Activated naive CD8-positive, alpha-beta T cell treated with anti-CD3 and anti-CD28 coated beads, Interleukin-2, amount 10 ng/mL, durations not matched to agents 7 days and 5 days (primary cell): ENCODE measurements around the gene TMEM203. TPM values are rescaled to one million over a fixed set of nuclear protein-coding genes. Genes with fewer than 3 reads are reported as not detected.

ENCODE experiments used
- ATAC-seq: fragments of 150-1000 bp; cut with Tn5 transposase; one replicate; pipeline ENCODE4 v1.10.0; 2021; ENCODE audit warnings: low read depth, moderate library complexity
- POLR2A ChIA-PET: fragments of 350-600 bp; sonication (Branson Sonifier 250); formaldehyde crosslinking; loops from one replicate; lab custom pipeline; 2021; ENCODE audit warnings: antibody characterized with exemption; lab: Charles Lee
- DNase-seq: peaks from one replicate; pipeline ENCODE4 v3.0.0; 2021
- H3K27ac Mint-ChIP-seq: one replicate; pipeline ENCODE4 v1.8.0; 2022; ENCODE audit warnings: mild to moderate bottlenecking, mixed read lengths
- H3K27me3 Mint-ChIP-seq: one replicate; pipeline ENCODE4 v1.8.0; 2022; ENCODE audit warnings: mild to moderate bottlenecking, moderate library complexity, mixed read lengths
- H3K36me3 Mint-ChIP-seq: one replicate; pipeline ENCODE4 v1.8.0; 2021; ENCODE audit warnings: mild to moderate bottlenecking, mixed read lengths
- H3K4me1 Mint-ChIP-seq: one replicate; pipeline ENCODE4 v1.8.0; 2021; ENCODE audit warnings: mixed read lengths
- H3K4me3 Mint-ChIP-seq: one replicate; pipeline ENCODE4 v1.8.0; 2022; ENCODE audit warnings: mild to moderate bottlenecking, moderate library complexity, mixed read lengths
- H3K9me3 Mint-ChIP-seq: one replicate; pipeline ENCODE4 v1.8.0; 2021; ENCODE audit warnings: mixed read lengths
- total RNA-seq, 2 experiments: library from RNA; stranded (reverse); gene quantifications; one replicate each; pipeline ENCODE4 v1.2.3, GENCODE V29; 2021

TMEM203 gene
- total RNA-seq, 2 experiments from 2014 or later = 37.4 to 39.4 TPM

DNA sequence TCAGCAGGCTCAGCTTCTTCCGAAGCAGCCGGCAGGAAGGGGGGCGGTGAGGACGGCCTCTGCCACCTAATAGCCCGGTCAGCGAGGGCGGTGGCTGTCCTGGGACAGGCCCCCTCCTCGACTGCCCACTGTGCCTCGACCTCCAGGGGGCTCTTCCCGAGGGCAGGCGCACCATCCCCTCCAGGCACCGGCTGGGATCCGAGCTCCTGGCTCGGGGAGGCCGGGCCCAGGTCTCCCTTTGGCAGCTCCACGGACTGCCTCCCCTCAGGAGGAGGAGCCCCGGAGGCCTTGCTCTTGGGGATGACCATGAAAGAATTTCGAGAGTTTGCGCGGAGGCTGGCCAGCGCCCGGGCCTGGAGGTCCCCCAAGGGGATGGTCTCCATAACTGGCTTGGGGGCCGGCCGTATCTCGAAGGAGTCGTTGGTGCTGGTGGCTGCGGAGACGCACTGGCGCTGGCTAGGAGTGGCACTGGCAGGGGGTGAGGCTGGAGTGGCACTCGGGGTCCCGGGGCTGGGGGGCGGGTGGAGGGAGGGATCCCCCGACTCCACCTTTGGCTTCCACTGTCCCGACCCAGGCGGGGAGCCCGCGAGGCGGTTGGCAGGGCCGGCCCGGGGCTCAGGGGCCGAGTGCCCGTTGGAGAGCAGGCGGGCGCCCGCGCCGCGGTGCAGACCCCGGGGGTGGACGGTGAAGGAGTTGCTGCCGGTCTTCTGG is 5.9 kb downstream of the TMEM203 start:
- POLR2A ChIA-PET = interaction anchor here (1.2 kb wide), 1 partner anchor 11 kb away, joined by 10 read pairs; no protein-coding TSS in a partner anchor
- no peak for DNase-seq
- no peaks in the 10 kb centered on the region for H3K9me3 Mint-ChIP-seq
- no peaks in the 10 kb centered on the region for H3K27me3 Mint-ChIP-seq
- H3K27ac Mint-ChIP-seq = peak overlapping the region; percentile 51
- no peak for ATAC-seq
- H3K4me1 Mint-ChIP-seq = peaks cover 18% of the 10 kb centered on the region
- no peaks in the 10 kb centered on the region for H3K36me3 Mint-ChIP-seq
- peak overlapping the region; percentile 78 for H3K4me3 Mint-ChIP-seq

DNA sequence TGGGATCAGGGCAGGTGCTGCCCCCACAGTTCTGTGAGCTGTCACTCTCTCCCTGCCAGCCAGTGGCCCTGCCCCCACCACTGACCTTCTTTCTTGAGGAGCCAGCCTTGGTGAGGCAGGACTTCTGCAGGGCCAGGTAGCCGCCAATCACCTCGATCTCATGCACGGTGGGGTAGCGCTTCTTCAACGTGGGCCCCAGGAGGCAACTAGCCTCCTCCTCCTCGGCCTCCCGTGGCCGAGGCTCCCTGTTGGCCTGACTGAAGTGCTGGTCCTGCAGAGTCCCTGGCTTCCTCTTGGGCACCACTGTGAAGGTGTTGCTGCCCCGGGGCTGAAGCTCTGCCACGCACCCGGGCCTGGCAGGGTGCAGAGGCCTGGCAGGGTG is 6.6 kb downstream of the TMEM203 start:
- POLR2A ChIA-PET = interaction anchor here (0.6 to 1.5 kb wide), 3 partner anchors 10 to 61 kb away, joined by 3 to 10 read pairs (median 4); partner anchors contain the start of gene TUBB4B
- DNase-seq = no peak
- Mint-ChIP-seq H3K4me3 (no peak overlapping the region), H3K27ac (no peak overlapping the region), H3K9me3 (no peaks in the 10 kb centered on the region), H3K36me3 (no peaks in the 10 kb centered on the region), H3K4me1 (peaks cover 12% of the 10 kb centered on the region), H3K27me3 (no peaks in the 10 kb centered on the region)
- no peak for ATAC-seq

DNA sequence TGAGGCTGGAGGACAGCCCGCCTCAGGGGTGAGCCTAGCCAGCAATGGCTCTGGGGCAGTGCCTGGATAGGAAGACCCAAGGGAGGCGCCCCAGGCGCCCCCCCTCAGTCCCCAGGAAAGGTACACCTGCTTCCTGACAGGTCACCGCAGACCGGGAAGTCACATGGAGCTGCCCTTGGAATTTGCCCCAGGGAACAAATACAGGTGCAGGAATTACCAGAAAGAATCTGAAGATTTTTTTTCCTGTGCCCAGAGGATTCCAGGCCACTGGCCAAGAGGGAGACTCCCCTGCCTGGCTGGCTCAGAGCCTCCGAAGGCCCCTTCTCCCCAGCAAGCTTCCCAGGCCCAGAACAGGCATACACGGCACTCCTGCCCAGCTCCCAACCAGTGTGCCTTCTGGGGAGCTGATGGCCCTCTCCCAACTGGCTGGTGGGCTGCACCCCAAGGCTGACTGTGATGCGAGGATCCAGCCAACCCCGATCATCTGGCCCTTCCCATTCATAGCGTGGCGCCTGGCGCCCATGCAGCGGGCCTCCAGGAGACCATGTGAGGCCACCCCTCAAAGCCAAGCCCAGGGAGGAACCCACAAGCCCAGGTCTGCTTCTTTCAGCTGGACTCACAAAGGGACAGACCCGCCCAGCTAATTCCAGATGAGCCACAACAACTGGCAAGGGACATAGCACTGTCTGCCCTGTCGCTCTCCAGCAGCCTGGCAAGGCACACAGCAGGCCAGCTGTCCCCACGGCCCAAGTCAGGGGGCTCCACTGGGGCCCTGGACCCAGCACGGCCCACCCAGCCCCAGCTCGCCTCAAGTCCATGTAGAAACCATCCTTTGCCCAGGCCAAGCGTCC is 7.2 kb downstream of the TMEM203 start:
- H3K27me3 Mint-ChIP-seq = no peaks in the 10 kb centered on the region
- no peak for ATAC-seq

DNA sequence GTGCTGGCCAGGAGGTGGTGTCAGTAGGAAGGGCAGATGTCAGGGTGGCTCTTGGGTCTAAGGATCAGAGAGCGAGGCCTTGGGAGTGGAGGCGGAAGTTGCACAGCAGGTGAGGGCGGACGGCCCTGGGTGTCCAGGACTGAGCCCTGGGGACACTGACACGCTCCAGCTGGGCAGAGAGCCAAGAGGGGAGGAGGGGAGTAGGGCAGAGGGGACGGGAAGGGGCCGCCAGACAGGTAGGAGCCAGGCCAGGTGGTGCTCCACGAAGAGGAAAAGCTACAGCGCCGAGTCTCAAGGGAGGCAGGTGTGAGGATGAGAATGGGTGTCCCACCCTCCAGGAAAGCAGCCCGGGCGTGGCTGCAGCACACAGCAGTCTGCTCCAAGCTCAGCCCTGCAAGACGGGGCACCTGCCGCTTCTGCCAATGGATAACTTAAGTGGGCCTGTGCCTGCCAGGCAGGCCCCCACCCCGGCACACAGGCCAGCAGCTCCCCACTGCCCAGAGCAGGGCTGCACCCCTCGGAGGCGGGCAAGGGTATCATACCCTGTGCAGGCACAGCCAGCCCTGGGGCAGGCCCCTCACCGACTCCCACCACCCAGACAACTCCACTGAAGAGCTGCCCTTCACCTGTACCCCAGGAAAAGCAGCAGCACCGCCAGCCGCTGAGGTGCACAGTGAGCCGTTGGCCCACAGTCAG is 9.8 kb downstream of the TMEM203 start:
- no peak for DNase-seq
- Mint-ChIP-seq H3K4me1 (peaks cover 2% of the 10 kb centered on the region), H3K9me3 (no peaks in the 10 kb centered on the region), H3K27ac (peak overlapping the region; percentile 25), H3K4me3 (no peak overlapping the region), H3K27me3 (no peaks in the 10 kb centered on the region), H3K36me3 (no peaks in the 10 kb centered on the region)
- POLR2A ChIA-PET = interaction anchor here (0.7 to 2.0 kb wide), 3 partner anchors 10 to 58 kb away, joined by 3 to 7 read pairs (median 5); partner anchors contain the start of genes NDOR1, TMEM203 and TUBB4B
- ATAC-seq = no peak

More for the DNA sequence above, 7.2 kb downstream of the TMEM203 start:
- POLR2A ChIA-PET = interaction anchor here (0.6 to 1.5 kb wide), 3 partner anchors 9 to 61 kb away, joined by 3 to 10 read pairs (median 4); partner anchors contain the start of gene TUBB4B
- no peak overlapping the region for H3K27ac Mint-ChIP-seq
- H3K9me3 Mint-ChIP-seq = no peaks in the 10 kb centered on the region
- peaks cover 10% of the 10 kb centered on the region for H3K4me1 Mint-ChIP-seq
- no peaks in the 10 kb centered on the region for H3K36me3 Mint-ChIP-seq
- no peak overlapping the region for H3K4me3 Mint-ChIP-seq
- no peak for DNase-seq

DNA sequence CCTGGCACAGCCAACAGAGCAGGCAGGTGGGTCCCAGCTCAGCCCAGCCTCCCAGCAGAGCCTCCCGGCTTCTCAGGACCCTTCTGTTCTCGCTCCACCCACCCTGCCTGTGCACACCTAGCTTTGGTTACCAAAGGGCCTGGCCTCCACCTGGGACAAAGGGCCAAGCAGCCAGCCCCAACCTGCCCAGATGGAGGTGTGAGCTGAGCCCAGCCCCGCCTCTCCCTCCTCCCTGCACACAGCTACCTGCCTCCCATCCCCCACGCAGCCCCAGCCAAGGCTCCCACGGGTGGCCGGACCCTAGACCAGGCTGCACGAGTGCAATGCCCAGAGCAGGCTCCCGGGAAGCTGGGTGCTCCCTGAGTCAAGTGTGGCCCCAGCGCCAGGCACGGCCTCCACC is 10.5 kb downstream of the TMEM203 start:
- POLR2A ChIA-PET = interaction anchor here (0.7 to 2.0 kb wide), 2 partner anchors 10 to 46 kb away, joined by 5 to 7 read pairs; partner anchors contain the start of genes NDOR1, TMEM203 and TUBB4B
- H3K4me3 Mint-ChIP-seq = no peak overlapping the region

DNA sequence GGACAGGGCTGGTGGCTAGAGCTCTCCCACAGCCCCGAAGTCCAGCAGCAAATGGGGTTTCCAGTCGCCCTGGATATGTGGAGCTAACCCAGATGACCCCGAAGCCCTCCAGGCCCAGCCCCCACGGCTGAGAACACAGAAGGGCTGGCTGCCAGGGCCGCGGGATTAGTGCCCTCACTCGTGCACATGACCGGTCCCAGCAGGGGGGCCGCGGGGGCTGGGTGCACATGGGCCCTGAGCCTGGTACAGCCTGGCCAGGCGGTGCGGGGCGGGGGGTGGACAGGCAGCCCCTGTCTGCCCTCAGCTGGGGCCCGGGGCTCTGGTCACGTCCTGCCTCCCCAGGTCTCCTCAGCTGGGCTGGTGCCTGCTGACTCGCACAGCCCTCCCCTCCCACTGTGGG is 11.1 kb downstream of the TMEM203 start:
- no peak for DNase-seq
- H3K27me3 Mint-ChIP-seq = no peaks in the 10 kb centered on the region
- POLR2A ChIA-PET = interaction anchor here (2.0 kb wide), 1 partner anchor 47 kb away, joined by 7 read pairs; the partner anchor contains the start of gene TUBB4B

More for the DNA sequence above, 10.5 kb downstream of the TMEM203 start:
- Mint-ChIP-seq H3K27ac (no peak overlapping the region), H3K4me1 (peaks cover 2% of the 10 kb centered on the region), H3K9me3 (no peaks in the 10 kb centered on the region), H3K36me3 (no peaks in the 10 kb centered on the region), H3K27me3 (no peaks in the 10 kb centered on the region)
- DNase-seq (no peak), ATAC-seq (no peak)

DNA sequence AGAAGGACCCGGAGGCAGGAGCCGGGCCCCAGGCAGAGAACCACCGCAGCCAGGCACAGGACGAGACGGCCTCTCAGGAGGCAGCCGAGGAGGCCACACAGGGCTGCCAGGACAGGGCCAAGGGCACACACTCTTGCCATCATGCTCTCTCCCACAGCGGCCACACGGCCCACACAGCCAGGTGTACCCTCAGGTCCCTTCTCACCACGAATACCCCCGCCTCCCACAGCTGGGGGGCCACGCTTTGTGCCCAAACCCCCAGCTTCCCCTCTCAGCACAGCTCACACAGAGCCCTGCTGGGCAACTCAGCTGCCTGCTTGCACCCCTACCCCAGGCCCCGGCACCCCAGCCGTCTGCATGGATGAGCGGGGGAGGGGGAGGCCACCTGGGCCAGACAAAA is 11.7 kb downstream of the TMEM203 start:
- DNase-seq (no peak), ATAC-seq (no peak)
- H3K27me3 Mint-ChIP-seq = no peaks in the 10 kb centered on the region
- peaks cover 2% of the 10 kb centered on the region for H3K36me3 Mint-ChIP-seq
- no peaks in the 10 kb centered on the region for H3K9me3 Mint-ChIP-seq
- no peak overlapping the region for H3K27ac Mint-ChIP-seq
- POLR2A ChIA-PET = interaction anchor here (0.6 kb wide), 1 partner anchor 493 kb away, joined by 3 read pairs; no protein-coding TSS in a partner anchor
- peaks cover 7% of the 10 kb centered on the region for H3K4me1 Mint-ChIP-seq
- no peak overlapping the region for H3K4me3 Mint-ChIP-seq

More for the DNA sequence above, 11.1 kb downstream of the TMEM203 start:
- H3K4me1 Mint-ChIP-seq = peaks cover 3% of the 10 kb centered on the region
- H3K9me3 Mint-ChIP-seq = no peaks in the 10 kb centered on the region
- no peak overlapping the region for H3K4me3 Mint-ChIP-seq
- H3K36me3 Mint-ChIP-seq = no peaks in the 10 kb centered on the region
- no peak overlapping the region for H3K27ac Mint-ChIP-seq
- no peak for ATAC-seq

DNA sequence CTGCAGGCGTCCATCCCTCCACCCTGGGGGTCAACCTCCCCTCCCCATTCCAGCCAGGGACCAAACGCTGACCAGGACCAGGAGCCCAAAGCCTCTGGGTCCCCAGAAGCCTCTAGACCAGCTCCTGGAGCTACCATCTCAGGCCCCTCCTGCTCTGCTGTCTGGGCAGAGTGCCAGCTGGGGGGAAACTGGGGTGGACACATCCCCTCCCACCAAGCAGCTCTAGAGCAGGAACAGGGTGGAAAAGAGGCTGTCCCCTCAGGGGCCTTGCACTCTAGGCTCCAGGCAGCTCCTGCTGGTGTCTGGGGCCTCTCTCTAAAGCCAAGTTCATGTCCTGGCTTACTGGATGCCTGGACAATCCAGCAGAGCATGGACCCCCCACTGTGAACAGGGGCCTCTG is 12.6 kb downstream of the TMEM203 start:
- DNase-seq (no peak), ATAC-seq (no peak)
- H3K36me3 Mint-ChIP-seq = peaks cover 2% of the 10 kb centered on the region
- H3K9me3 Mint-ChIP-seq = no peaks in the 10 kb centered on the region
- POLR2A ChIA-PET = interaction anchor here (0.6 to 1.4 kb wide), 2 partner anchors 8 to 492 kb away, joined by 3 to 5 read pairs; partner anchors contain the start of gene TPRN
- peaks cover 7% of the 10 kb centered on the region for H3K4me1 Mint-ChIP-seq
- no peak overlapping the region for H3K4me3 Mint-ChIP-seq
- H3K27ac Mint-ChIP-seq = no peak overlapping the region
- H3K27me3 Mint-ChIP-seq = no peaks in the 10 kb centered on the region

DNA sequence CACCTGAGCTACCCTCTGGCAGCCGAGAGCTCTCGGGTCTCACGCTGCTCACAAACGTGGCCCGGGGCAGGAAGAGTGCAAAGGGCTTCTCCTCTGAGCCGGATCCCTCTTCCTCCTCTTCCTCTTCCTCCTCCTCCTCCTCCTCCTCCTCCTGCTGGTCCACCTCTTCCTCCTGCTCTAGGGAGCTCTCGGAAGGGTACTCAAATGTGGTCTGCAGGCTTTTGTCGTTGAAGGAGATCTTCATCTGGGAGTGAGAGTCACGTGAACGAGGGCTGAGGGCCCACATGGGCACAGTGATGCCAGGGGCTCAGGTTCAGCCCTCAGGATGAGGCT is 13.0 kb downstream of the TMEM203 start:
- ATAC-seq (no peak), DNase-seq (no peak)
- no peaks in the 10 kb centered on the region for H3K9me3 Mint-ChIP-seq
- H3K4me1 Mint-ChIP-seq = peaks cover 10% of the 10 kb centered on the region
- POLR2A ChIA-PET = interaction anchor here (1.4 kb wide), 1 partner anchor 8 kb away, joined by 5 read pairs; the partner anchor contains the start of gene TPRN
- H3K27me3 Mint-ChIP-seq = no peaks in the 10 kb centered on the region
- H3K27ac Mint-ChIP-seq = no peak overlapping the region
- no peak overlapping the region for H3K4me3 Mint-ChIP-seq
- peaks cover 2% of the 10 kb centered on the region for H3K36me3 Mint-ChIP-seq

DNA sequence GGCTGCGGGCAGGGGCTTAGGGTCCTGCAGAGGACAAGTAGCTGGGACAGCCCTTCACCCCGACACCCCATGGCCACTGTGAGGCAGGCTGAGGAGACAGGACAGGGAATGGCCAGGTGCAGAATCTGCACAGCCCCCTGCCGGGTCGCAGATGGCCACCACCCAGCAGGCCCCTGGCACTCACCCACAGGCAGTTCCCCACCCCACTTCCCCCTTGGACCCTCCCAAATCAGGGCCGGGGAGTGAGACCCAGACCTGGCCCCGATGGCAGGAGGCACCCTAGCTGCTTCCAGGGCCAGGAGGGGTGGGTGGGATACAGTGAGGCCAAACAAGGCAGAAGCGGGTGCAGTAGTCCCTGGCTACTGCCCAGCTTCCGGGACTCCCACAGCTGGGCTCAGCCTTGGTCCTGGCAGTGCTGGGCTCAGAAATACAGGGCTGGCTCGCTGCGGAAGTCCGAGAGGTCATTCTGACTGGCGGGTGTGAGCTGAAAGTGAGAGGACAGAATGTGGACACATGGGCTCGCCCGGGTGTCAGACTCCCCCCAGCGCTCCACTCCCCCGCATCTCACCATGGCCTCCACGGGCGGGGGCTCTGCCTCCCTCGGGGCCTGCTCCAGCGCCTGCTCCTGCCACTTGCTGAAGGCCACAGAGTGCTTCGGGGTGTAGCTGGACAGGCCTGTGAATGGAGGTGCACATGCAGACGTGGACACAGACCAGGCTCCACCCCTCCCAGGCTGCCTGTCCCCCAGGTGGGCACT is 13.6 kb downstream of the TMEM203 start:
- no peaks in the 10 kb centered on the region for H3K27me3 Mint-ChIP-seq
- no peaks in the 10 kb centered on the region for H3K9me3 Mint-ChIP-seq
- H3K36me3 Mint-ChIP-seq = peaks cover 2% of the 10 kb centered on the region
- no peak overlapping the region for H3K27ac Mint-ChIP-seq
- DNase-seq (no peak), ATAC-seq (no peak)
- POLR2A ChIA-PET = interaction anchor here (1.4 kb wide), 1 partner anchor 9 kb away, joined by 5 read pairs; the partner anchor contains the start of gene TPRN
- peaks cover 14% of the 10 kb centered on the region for H3K4me1 Mint-ChIP-seq
- H3K4me3 Mint-ChIP-seq = no peak overlapping the region

DNA sequence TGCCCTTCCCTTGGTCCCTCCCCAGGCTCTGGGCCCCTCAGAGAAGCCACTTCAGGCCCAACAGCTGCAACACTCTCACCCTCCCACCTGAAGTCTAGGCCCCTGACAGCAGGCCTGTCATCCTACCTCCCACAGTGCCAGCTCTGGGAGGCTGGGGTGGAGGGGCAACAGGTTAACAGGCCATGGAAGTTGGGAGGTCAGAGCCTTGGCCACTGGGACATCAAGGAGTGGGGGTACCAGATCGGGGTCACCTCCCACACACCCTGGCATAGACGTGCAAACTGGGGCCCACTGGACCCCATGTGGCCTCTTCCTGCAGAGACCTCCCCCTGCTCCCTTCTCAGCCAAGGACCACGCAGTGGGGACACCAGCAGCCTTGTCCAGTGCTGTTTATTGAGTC is 14.2 kb downstream of the TMEM203 start:
- Mint-ChIP-seq H3K4me3 (no peak overlapping the region), H3K27me3 (no peaks in the 10 kb centered on the region), H3K27ac (peak overlapping the region; percentile 67), H3K36me3 (peaks cover 2% of the 10 kb centered on the region), H3K9me3 (no peaks in the 10 kb centered on the region), H3K4me1 (peaks cover 16% of the 10 kb centered on the region)
- POLR2A ChIA-PET = interaction anchor here (1.4 kb wide), 1 partner anchor 9 kb away, joined by 5 read pairs; the partner anchor contains the start of gene TPRN
- ATAC-seq = no peak
- no peak for DNase-seq

DNA sequence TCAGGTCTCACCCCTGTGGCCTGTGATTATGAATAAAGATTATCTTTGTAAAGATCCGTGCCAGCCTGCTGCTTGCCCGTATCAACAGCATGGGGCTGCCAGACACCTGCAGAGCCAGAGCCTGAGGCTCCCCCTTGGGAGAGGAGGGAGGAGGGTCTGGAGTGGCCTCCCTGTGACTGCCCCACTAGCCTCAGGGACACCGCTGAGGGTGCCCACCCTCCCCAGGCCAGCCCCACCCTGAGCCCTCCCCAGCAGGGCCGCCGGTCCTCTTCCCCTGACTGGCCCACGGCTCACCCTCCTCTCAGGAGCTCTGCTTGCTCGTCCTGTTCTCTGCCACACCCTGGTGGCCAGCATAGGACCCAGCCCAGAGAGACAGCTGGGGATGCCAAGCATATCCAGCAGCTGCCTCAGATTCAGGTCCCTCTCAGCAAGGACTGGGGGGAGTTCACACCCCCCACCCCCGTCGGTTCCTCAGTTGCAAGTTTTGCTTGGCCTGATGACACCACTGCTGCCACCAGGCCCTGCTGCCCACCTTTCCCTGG is 15.1 kb downstream of the TMEM203 start:
- ATAC-seq = no peak
- POLR2A ChIA-PET = interaction anchor here (1.7 to 3.4 kb wide), 5 partner anchors 11 to 76 kb away, joined by 4 to 42 read pairs (median 11); partner anchors contain the start of genes DPP7, NELFB, RNF208 and TPRN
- Mint-ChIP-seq H3K27me3 (no peaks in the 10 kb centered on the region), H3K9me3 (no peaks in the 10 kb centered on the region), H3K27ac (peak overlapping the region; percentile 67), H3K36me3 (peaks cover 2% of the 10 kb centered on the region), H3K4me1 (peaks cover 16% of the 10 kb centered on the region), H3K4me3 (peak overlapping the region; percentile 94)
- DNase-seq = no peak
